SU-DHL-6 (cell line): ENCODE measurements around the gene ARHGAP4.

ENCODE experiments used
- EZH2phosphoT487 ChIP-seq: fragments of 200-600 bp; sonication (generic), shearing (Covaris generic); conservative IDR thresholded peaks from 2 replicates; pipeline ENCODE4 v1.6.1; 2018; ENCODE audit warnings: mild to moderate bottlenecking, antibody characterized with exemption, low read length, moderate library complexity, mixed read lengths
- TF ChIP-seq, protein P1 (sequence below): fragments of 200-600 bp; sonication (generic); IDR thresholded peaks from one replicate; pipeline ENCODE4 v1.5.1; 2017; ENCODE audit warnings: antibody characterized with exemption, mild to moderate bottlenecking, low read length, moderate library complexity; ENCODE audit not compliant: insufficient read depth, poor library complexity, severe bottlenecking

DNA sequence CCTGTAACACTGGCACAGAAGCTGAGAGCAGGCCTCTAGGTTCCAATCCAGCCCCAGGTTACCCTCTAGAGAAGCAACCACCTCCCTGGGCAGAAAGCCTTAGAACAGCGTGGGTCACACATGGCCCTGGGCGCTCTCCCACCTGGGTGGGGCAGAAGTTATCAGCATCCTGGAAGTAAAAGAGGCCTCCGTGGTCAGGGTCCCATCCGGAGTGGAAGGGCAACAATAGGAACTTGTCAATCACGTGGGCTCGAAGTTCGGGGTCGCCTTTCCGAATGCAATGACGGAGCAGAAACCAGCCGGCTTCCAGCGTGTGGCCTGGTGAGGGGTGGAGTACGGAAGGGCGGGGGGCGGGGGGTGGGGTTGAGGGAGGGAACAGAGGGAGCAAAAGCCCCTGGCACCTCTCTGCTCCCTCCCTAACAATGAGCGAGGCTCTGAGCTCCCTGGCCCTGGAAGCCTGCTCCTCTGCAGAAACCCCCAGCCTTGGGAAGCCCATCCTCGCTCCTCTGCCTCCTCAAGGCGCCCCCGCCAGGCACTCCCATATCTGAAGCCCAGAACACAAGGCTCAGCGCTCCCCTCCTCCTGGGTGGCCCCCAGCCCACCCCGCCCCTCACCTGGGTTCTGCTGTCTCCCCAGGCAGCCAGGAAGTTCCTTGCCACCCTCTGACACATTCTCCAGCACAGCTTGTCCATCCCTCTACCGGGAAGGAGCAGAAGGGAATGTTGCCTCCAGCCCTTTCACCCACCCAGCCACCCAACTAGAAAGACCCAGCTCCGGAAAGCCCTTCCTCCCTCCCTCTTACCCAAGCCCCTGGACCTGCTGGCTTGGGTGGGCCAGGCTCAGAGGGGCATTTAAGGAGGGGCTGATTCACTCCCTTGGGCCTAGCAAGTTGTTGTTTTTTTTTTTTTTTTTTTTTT lies 15.5 kb upstream of the ARHGAP4 start:
- TF ChIP-seq, protein P1, sequence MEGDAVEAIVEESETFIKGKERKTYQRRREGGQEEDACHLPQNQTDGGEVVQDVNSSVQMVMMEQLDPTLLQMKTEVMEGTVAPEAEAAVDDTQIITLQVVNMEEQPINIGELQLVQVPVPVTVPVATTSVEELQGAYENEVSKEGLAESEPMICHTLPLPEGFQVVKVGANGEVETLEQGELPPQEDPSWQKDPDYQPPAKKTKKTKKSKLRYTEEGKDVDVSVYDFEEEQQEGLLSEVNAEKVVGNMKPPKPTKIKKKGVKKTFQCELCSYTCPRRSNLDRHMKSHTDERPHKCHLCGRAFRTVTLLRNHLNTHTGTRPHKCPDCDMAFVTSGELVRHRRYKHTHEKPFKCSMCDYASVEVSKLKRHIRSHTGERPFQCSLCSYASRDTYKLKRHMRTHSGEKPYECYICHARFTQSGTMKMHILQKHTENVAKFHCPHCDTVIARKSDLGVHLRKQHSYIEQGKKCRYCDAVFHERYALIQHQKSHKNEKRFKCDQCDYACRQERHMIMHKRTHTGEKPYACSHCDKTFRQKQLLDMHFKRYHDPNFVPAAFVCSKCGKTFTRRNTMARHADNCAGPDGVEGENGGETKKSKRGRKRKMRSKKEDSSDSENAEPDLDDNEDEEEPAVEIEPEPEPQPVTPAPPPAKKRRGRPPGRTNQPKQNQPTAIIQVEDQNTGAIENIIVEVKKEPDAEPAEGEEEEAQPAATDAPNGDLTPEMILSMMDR = no peak
- TF ChIP-seq EZH2phosphoT487 = no peak
